HCT116 (cell line): ENCODE data around the gene LIN9. TPM values are rescaled to one million over a fixed set of nuclear protein-coding genes. Genes with fewer than 3 reads are reported as not detected.

Source experiments
- ATAC-seq: fragments of 200-7000 bp; cut with Tn5 transposase; 2 replicates; pipeline ENCODE4 v1.9.1; 2020; ENCODE audit warnings: mild to moderate bottlenecking, moderate library complexity
- BruUV-seq: library from RNA; stranded (reverse); fragments of 400-500 nt; replicated peaks from 2 replicates; lab custom pipeline; 2021; lab: Mats Ljungman, UMichigan
- CTCF ChIA-PET: fragments of 300-600 bp; sonication (Branson Sonifier 250); formaldehyde crosslinking; loops from one replicate; lab custom pipeline; 2021; ENCODE audit warnings: antibody characterized with exemption; lab: Charles Lee
- POLR2A ChIA-PET: fragments of 300-600, 350-600 bp; sonication (Branson Sonifier 250); formaldehyde crosslinking; loops from one replicate; lab custom pipeline; 2021; ENCODE audit warnings: antibody characterized with exemption; lab: Charles Lee
- RAD21 ChIA-PET, 2 experiments: fragments of 300-600 bp; sonication (Branson Sonifier 250); formaldehyde crosslinking; loops; one replicate each; lab custom pipeline; 2023; ENCODE audit warnings: low total read pairs in 2 of 2; ENCODE audit not compliant: uncharacterized antibody in 2 of 2, unreplicated experiment in 2 of 2, low non-redundant PET in 1 of 2; lab: Charles Lee
- DNase-seq: peaks from one replicate; pipeline ENCODE4 v3.0.0-alpha.2; 2010; ENCODE audit warnings: low read depth, low spot score
- H2AFZ ChIP-seq: fragments of 200-600 bp; shearing (Covaris generic), sonication (generic); 2 replicates; pipeline ENCODE4 v1.6.1; 2017; ENCODE audit warnings: low read depth, mixed run types, mixed read lengths, antibody characterized with exemption, low read length; ENCODE audit not compliant: poor library complexity, severe bottlenecking
- H3K27ac ChIP-seq: 2 replicates; pipeline ENCODE4 v1.5.1; 2012; ENCODE audit warnings: low read depth, low read length
- H3K27me3 ChIP-seq: fragments of 200-600 bp; sonication (generic); 2 replicates; pipeline ENCODE4 v1.6.1; 2016; ENCODE audit warnings: mixed run types, low read length, mixed read lengths; ENCODE audit not compliant: insufficient read depth
- H3K36me3 ChIP-seq, 2 experiments: fragments of 200-500 bp in 1 of 2; fragments of 200-600 bp in 1 of 2; sonication (Bioruptor generic) in 1 of 2; sonication (generic) in 1 of 2; 2 replicates each; pipeline versions ENCODE4 v1.5.1 to v1.6.1; 2014 to 2016; ENCODE audit warnings: low read length in 2 of 2, inconsistent platforms in 1 of 2, mixed read lengths in 1 of 2, mixed run types in 1 of 2; ENCODE audit not compliant: insufficient read depth in 2 of 2, control insufficient read depth in 1 of 2
- H3K4me1 ChIP-seq, 2 experiments: fragments of 200-600 bp in 1 of 2; sonication (generic) in 1 of 2; 2 replicates each; pipeline versions ENCODE4 v1.5.1 to v1.6.1; 2012 to 2017; ENCODE audit warnings: low read length in 2 of 2, inconsistent platforms in 1 of 2, mild to moderate bottlenecking in 1 of 2, mixed read lengths in 1 of 2, mixed run types in 1 of 2, moderate library complexity in 1 of 2; ENCODE audit not compliant: insufficient read depth in 2 of 2, control insufficient read depth in 1 of 2
- H3K4me2 ChIP-seq: fragments of 200-600 bp; sonication (generic); 2 replicates; pipeline ENCODE4 v1.6.1; 2017; ENCODE audit warnings: mixed run types, low read length, mixed read lengths
- H3K4me3 ChIP-seq, 2 experiments: fragments of 200-600 bp in 1 of 2; sonication (generic) in 1 of 2; replicated peaks in 1 of 2; 2 replicates each; pipeline ENCODE4 v1.5.1; 2011 to 2016; ENCODE audit warnings: low read length in 2 of 2, control low read depth in 1 of 2, low read depth in 1 of 2, mild to moderate bottlenecking in 1 of 2, mixed read lengths in 1 of 2, mixed run types in 1 of 2
- H3K79me2 ChIP-seq: fragments of 200-600 bp; sonication (generic); 2 replicates; pipeline ENCODE4 v1.6.1; 2017; ENCODE audit warnings: mild to moderate bottlenecking, mixed run types, low read length, moderate library complexity, mixed read lengths; ENCODE audit not compliant: insufficient read depth
- H3K9ac ChIP-seq: fragments of 200-600 bp; sonication (generic); 2 replicates; pipeline ENCODE4 v1.6.1; 2016; ENCODE audit warnings: low read length, mixed read lengths
- H3K9me2 ChIP-seq: fragments of 200-600 bp; sonication (generic), shearing (Covaris generic); 2 replicates; pipeline ENCODE4 v1.6.1; 2017; ENCODE audit warnings: mixed run types, mild to moderate bottlenecking, moderate library complexity; ENCODE audit not compliant: insufficient read depth
- H3K9me3 ChIP-seq, 2 experiments: fragments of 200-500 bp in 1 of 2; fragments of 200-600 bp in 1 of 2; sonication (Bioruptor generic) in 1 of 2; sonication (generic) in 1 of 2; 2 replicates each; pipeline ENCODE4 v1.6.1; 2014 to 2017; ENCODE audit warnings: low read length in 2 of 2, mixed read lengths in 2 of 2, inconsistent platforms in 1 of 2, low read depth in 1 of 2, mild to moderate bottlenecking in 1 of 2, mixed run types in 1 of 2, moderate library complexity in 1 of 2; ENCODE audit not compliant: control insufficient read depth in 1 of 2, insufficient read depth in 1 of 2
- H4K20me1 ChIP-seq: fragments of 200-600 bp; sonication (generic), shearing (Covaris generic); 2 replicates; pipeline ENCODE4 v1.6.1; 2017; ENCODE audit warnings: mixed run types, mild to moderate bottlenecking, moderate library complexity; ENCODE audit not compliant: insufficient read depth
- CBX3 ChIP-seq: IDR thresholded peaks from 2 replicates; pipeline ENCODE4 v1.6.1; 2012; ENCODE audit warnings: low read depth
- CEBPB ChIP-seq: IDR thresholded peaks from 2 replicates; pipeline ENCODE4 v1.6.1; 2012; ENCODE audit warnings: low read depth
- EZH2phosphoT487 ChIP-seq: fragments of 200-600 bp; IDR thresholded peaks from 2 replicates; pipeline ENCODE4 v1.6.1; 2018; ENCODE audit warnings: antibody characterized with exemption, borderline replicate concordance
- FOSL1 ChIP-seq: IDR thresholded peaks from 2 replicates; pipeline ENCODE4 v1.6.1; 2012; ENCODE audit warnings: low read depth
- JUND ChIP-seq: IDR thresholded peaks from 2 replicates; pipeline ENCODE4 v1.6.1; 2012
- POLR2AphosphoS5 ChIP-seq: IDR thresholded peaks from 2 replicates; pipeline ENCODE4 v1.6.1; 2011; ENCODE audit warnings: mild to moderate bottlenecking, low read depth, low read length, moderate library complexity
- RAD21 ChIP-seq: IDR thresholded peaks from 2 replicates; pipeline ENCODE4 v1.6.1; 2012; ENCODE audit warnings: low read depth, mild to moderate bottlenecking
- SP1 ChIP-seq: IDR thresholded peaks from 2 replicates; pipeline ENCODE4 v1.6.1; 2012; ENCODE audit warnings: low read depth
- SRF ChIP-seq: IDR thresholded peaks from 2 replicates; pipeline ENCODE4 v1.6.1; 2012; ENCODE audit warnings: low read depth
- TCF7L2 ChIP-seq: IDR thresholded peaks from 2 replicates; pipeline ENCODE4 v1.7.0; 2011; ENCODE audit warnings: borderline replicate concordance, inconsistent platforms; ENCODE audit not compliant: insufficient read depth, insufficient read length; ENCODE audit errors: extremely low read depth
- ZFX ChIP-seq: fragments of 450-650 bp; IDR thresholded peaks from 2 replicates; pipeline ENCODE4 v1.6.1; 2017
- ZNF274 ChIP-seq: fragments of 200-500 bp; sonication (Bioruptor generic); IDR thresholded peaks from 2 replicates; pipeline ENCODE4 v1.6.1; 2014; ENCODE audit warnings: mild to moderate bottlenecking, low read depth, low read length, inconsistent platforms
- intact Hi-C: fragments of 100-400 bp; cut with micrococcal nuclease; formaldehyde crosslinking; loops from 2 replicates; pipeline ENCODE4 v1.10.0; 2022
- total RNA-seq: library from RNA; stranded (reverse); gene quantifications from one replicate; pipeline ENCODE4 v1.2.1, GENCODE V29; 2021; ENCODE audit not compliant: unreplicated experiment
- TF ChIP-seq, protein P1 (sequence below): IDR thresholded peaks from 2 replicates; pipeline ENCODE4 v1.6.1; 2011; ENCODE audit warnings: mild to moderate bottlenecking, low read length, moderate library complexity; ENCODE audit not compliant: insufficient replicate concordance; ENCODE audit errors: extremely low read depth
- TF ChIP-seq, protein P2 (sequence below): IDR thresholded peaks from 2 replicates; pipeline ENCODE4 v1.6.1; 2012
- TF ChIP-seq, protein P3 (sequence below), 3 experiments: fragments of 200-600 bp in 1 of 3; sonication (generic) in 1 of 3; IDR thresholded peaks in 2 of 3; conservative IDR thresholded peaks in 1 of 3; 2 replicates each; pipeline ENCODE4 v1.5.1; 2012 to 2017; ENCODE audit warnings: low read depth in 2 of 3, low read length in 2 of 3, antibody characterized with exemption in 1 of 3, borderline replicate concordance in 1 of 3, control low read depth in 1 of 3, mild to moderate bottlenecking in 1 of 3, mixed read lengths in 1 of 3, mixed run types in 1 of 3, moderate library complexity in 1 of 3; ENCODE audit not compliant: insufficient read depth in 1 of 3

Gene LIN9
- total RNA-seq, 1 experiment from 2014 or later, result 9.3 TPM

DNA sequence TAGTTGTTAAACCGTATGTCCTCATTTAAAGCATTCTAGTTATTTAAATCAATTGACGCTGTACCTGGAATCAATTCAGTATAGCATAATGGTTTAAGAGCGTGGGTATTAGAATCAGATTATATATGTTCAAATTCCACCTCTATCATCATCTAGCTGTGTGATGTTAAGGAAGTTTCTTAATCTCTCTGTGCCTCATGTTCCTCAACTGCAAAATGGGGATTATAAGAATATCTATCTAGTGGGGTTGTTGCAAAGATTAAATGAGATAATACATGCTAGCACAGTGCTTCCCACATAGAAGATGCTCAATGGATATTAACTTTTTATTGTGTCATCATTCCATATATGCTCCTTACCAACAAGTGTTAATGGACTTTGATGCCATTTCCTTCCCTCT, 69.5 kb downstream of the LIN9 start (continued):
- TF ChIP-seq, protein P1, sequence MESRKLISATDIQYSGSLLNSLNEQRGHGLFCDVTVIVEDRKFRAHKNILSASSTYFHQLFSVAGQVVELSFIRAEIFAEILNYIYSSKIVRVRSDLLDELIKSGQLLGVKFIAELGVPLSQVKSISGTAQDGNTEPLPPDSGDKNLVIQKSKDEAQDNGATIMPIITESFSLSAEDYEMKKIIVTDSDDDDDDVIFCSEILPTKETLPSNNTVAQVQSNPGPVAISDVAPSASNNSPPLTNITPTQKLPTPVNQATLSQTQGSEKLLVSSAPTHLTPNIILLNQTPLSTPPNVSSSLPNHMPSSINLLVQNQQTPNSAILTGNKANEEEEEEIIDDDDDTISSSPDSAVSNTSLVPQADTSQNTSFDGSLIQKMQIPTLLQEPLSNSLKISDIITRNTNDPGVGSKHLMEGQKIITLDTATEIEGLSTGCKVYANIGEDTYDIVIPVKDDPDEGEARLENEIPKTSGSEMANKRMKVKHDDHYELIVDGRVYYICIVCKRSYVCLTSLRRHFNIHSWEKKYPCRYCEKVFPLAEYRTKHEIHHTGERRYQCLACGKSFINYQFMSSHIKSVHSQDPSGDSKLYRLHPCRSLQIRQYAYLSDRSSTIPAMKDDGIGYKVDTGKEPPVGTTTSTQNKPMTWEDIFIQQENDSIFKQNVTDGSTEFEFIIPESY, result no peak
- TF ChIP-seq JUND, result no peak
- TF ChIP-seq CEBPB, result no peak

DNA sequence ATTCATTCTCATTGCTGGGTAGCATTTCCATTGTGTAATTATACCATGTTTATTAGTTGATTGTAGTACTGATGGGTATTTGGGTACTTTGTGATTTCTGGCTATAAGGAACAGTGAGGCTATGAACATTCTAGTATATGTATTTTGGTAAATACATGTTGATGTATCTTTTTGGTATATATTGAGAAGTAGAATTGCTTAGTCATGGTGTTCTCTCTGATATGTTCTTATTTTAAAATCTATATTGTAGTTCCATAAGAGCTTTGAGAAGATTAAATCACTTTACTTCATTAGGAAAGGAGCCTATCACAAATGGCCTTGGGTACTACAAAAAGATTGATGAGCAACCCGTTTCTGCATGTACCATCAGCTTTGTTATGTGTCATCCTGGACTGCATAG, 72.1 kb downstream of the LIN9 start:
- no peak overlapping the region for H3K4me2 ChIP-seq
- ATAC-seq, result no peak
- intact Hi-C loops, result loop anchor here (5.0 kb wide), 1 partner anchor 50 kb away; no protein-coding TSS in a partner anchor
- POLR2A ChIA-PET, result no interaction called here
- H3K9me3 ChIP-seq, result no peaks in the 10 kb centered on the region
- CTCF ChIA-PET, result no interaction called here
- peaks cover 7 to 12% of the 10 kb centered on the region in 2 experiments; a peak in 3 of 4 replicates for H3K36me3 ChIP-seq
- TF ChIP-seq EZH2phosphoT487 (no peak), TCF7L2 (no peak), RAD21 (no peak), SP1 (no peak), CBX3 (no peak), CEBPB (no peak), FOSL1 (no peak), POLR2AphosphoS5 (no peak), ZFX (no peak), ZNF274 (no peak), SRF (no peak)
- TF ChIP-seq, protein P2, sequence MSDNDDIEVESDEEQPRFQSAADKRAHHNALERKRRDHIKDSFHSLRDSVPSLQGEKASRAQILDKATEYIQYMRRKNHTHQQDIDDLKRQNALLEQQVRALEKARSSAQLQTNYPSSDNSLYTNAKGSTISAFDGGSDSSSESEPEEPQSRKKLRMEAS, result no peak
- TF ChIP-seq, protein P3, sequence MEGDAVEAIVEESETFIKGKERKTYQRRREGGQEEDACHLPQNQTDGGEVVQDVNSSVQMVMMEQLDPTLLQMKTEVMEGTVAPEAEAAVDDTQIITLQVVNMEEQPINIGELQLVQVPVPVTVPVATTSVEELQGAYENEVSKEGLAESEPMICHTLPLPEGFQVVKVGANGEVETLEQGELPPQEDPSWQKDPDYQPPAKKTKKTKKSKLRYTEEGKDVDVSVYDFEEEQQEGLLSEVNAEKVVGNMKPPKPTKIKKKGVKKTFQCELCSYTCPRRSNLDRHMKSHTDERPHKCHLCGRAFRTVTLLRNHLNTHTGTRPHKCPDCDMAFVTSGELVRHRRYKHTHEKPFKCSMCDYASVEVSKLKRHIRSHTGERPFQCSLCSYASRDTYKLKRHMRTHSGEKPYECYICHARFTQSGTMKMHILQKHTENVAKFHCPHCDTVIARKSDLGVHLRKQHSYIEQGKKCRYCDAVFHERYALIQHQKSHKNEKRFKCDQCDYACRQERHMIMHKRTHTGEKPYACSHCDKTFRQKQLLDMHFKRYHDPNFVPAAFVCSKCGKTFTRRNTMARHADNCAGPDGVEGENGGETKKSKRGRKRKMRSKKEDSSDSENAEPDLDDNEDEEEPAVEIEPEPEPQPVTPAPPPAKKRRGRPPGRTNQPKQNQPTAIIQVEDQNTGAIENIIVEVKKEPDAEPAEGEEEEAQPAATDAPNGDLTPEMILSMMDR (IDR thresholded peaks at IDR 0.05 in 2 of 3, conservative IDR thresholded peaks at IDR 0.05 in 1 of 3; ENCODE audit: borderline replicate concordance in 1 of 3, insufficient read depth in 1 of 3, low read depth in 2 of 3, low read length in 2 of 3), result no peak
- no peak for DNase-seq
- BruUV-seq, result no TSS peak
- H3K4me3 ChIP-seq, result no peak overlapping the region
- H3K9ac ChIP-seq, result no peak overlapping the region
- H3K27me3 ChIP-seq, result no peaks in the 10 kb centered on the region
- H3K4me1 ChIP-seq, result no peaks in the 10 kb centered on the region
- no peak overlapping the region for H2AFZ ChIP-seq
- H4K20me1 ChIP-seq, result no peaks in the 10 kb centered on the region
- no peaks in the 10 kb centered on the region for H3K9me2 ChIP-seq
- no peaks in the 10 kb centered on the region for H3K79me2 ChIP-seq
- H3K27ac ChIP-seq, result no peak overlapping the region
- RAD21 ChIA-PET, result no interaction called here
